ENCODE measurements around the gene SAXO2.

DNA sequence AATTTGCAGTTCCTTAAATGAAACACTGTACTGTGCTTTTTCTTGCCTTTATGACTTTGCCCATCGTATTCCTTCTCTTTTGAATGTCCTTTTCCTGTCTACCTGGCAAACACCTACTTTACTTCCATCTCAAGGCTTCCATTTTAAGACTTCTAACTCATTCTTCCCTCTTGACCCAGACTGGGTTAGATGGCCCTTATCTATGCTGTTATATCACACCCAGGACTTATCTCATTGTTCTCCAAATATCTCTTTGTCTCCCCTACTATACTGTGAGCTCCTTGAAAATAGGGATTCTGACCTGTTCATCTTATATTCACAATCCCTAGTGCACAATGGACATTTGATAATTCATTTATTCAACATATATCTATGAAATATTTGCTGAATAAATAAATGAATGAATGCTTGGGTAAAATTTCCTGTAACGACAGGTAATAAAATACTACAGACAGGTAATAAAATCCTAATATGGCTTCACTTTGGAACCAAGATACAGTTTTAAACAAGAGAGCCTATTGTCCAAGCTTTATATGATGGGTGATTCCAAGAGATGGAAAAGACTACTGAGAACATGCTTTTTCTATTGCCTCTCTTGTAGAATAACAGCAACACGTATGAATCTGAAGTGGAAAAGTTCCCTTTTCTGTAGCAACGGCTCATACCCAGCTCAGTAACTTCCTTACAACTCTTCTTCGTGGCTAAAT, 22.8 kb upstream of the SAXO2 start:
- TF ChIP-seq, protein P1, sequence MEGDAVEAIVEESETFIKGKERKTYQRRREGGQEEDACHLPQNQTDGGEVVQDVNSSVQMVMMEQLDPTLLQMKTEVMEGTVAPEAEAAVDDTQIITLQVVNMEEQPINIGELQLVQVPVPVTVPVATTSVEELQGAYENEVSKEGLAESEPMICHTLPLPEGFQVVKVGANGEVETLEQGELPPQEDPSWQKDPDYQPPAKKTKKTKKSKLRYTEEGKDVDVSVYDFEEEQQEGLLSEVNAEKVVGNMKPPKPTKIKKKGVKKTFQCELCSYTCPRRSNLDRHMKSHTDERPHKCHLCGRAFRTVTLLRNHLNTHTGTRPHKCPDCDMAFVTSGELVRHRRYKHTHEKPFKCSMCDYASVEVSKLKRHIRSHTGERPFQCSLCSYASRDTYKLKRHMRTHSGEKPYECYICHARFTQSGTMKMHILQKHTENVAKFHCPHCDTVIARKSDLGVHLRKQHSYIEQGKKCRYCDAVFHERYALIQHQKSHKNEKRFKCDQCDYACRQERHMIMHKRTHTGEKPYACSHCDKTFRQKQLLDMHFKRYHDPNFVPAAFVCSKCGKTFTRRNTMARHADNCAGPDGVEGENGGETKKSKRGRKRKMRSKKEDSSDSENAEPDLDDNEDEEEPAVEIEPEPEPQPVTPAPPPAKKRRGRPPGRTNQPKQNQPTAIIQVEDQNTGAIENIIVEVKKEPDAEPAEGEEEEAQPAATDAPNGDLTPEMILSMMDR (optimal IDR thresholded peaks at IDR 0.05 in 1 of 3, IDR thresholded peaks at IDR 0.05 in 1 of 3, conservative IDR thresholded peaks at IDR 0.05 in 1 of 3; ENCODE audit: extremely low read depth in 1 of 3, insufficient read depth in 2 of 3, low read length in 3 of 3) = no peak
- TF ChIP-seq EZH2 (IDR thresholded peaks at IDR 0.05; ENCODE audit: low read length) = no peak
